MG63 (cell line): ENCODE data around the gene AKAP6. TPM values are rescaled to one million over a fixed set of nuclear protein-coding genes. Genes with fewer than 3 reads are reported as not detected.

ENCODE experiments used
- DNase-seq: peaks from one replicate; pipeline ENCODE4 v3.0.0-alpha.2; 2020
- H3K27me3 ChIP-seq: fragments of 250-450 bp; sonication (Bioruptor Pico); 2 replicates; pipeline ENCODE4 v1.5.1; 2020; ENCODE audit warnings: mild to moderate bottlenecking, moderate library complexity
- H3K36me3 ChIP-seq: fragments of 250-450 bp; sonication (Bioruptor Pico); 2 replicates; pipeline ENCODE4 v1.5.1; 2020; ENCODE audit warnings: mild to moderate bottlenecking, moderate library complexity
- H3K4me3 ChIP-seq: fragments of 250-450 bp; sonication (Bioruptor Pico); 2 replicates; pipeline ENCODE4 v1.5.1; 2020; ENCODE audit warnings: mild to moderate bottlenecking, moderate library complexity
- H3K9me3 ChIP-seq: fragments of 250-450 bp; sonication (Bioruptor Pico); 2 replicates; pipeline ENCODE4 v1.5.1; 2020; ENCODE audit warnings: mild to moderate bottlenecking, moderate library complexity
- total RNA-seq: library from RNA; depleted of rRNA; stranded (reverse); fragments of >200 nt; shearing (Covaris generic); gene quantifications from 2 replicates; pipeline ENCODE4 v1.2.3, GENCODE V29; 2014; ENCODE audit warnings: low replicate concordance

Gene AKAP6
- total RNA-seq, 1 experiment from 2014 or later = 1.7 TPM

DNA sequence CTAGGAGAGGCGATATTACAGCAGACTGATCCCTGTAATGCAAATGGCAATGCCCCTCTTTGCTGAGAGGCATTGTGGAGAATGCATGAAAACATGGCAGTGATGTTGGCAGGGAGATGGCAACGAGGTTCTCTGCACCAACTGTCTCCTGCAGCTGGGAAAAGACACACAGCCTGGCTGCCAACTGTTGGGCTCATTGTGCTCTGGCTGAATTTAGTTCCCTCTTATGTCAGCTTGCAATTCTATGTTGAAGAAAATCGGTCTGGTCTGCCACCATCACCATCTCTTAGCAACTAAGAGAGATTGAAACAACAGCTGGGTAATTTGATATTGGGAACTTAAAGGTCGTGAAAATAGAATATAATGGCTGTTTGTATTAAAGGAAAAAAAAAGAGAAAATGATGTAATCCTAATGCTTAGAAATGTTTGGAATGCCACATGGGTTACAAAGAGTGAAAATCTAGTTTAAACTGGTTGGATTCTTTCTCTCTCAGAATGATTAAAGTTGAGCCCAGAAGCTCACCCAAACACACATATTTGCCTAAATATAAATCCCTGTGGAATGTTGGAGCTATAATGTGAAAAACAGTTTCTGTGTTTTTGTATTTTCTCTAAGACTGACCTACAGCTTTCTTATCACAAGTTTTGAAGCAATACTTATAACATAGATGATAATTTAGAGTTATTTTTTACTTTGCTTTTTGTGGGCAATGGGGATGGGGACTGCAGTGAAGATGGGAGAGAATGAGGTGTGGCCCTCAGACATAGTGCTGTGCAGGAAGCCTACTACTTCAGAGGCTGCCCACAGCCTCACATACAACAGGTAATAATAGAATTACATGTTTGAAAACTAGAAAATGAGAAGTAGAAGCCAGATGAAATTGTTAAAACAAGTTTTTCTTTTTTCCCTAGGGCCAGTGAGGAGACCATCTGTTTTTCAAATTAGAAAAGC lies 143.7 kb downstream of the AKAP6 start:
- peak; percentile 48 for DNase-seq
- Histone ChIP-seq H3K4me3 (no peak overlapping the region), H3K9me3 (no peaks in the 10 kb centered on the region), H3K36me3 (no peaks in the 10 kb centered on the region), H3K27me3 (no peaks in the 10 kb centered on the region)

- H3K36me3 ChIP-seq = no peaks in the 10 kb centered on the region
- H3K9me3 ChIP-seq = no peaks in the 10 kb centered on the region
- peak; percentile 76 for DNase-seq
- H3K4me3 ChIP-seq = no peak overlapping the region
- H3K27me3 ChIP-seq = no peaks in the 10 kb centered on the region
These were observed 144.4 kb downstream of the AKAP6 start for GRCh38 chr14:32473464-32473855.

- H3K27me3 ChIP-seq = no peaks in the 10 kb centered on the region
- no peaks in the 10 kb centered on the region for H3K36me3 ChIP-seq
- no peak for DNase-seq
These were observed 145.5 kb downstream of the AKAP6 start for GRCh38 chr14:32474478-32475195.

DNA sequence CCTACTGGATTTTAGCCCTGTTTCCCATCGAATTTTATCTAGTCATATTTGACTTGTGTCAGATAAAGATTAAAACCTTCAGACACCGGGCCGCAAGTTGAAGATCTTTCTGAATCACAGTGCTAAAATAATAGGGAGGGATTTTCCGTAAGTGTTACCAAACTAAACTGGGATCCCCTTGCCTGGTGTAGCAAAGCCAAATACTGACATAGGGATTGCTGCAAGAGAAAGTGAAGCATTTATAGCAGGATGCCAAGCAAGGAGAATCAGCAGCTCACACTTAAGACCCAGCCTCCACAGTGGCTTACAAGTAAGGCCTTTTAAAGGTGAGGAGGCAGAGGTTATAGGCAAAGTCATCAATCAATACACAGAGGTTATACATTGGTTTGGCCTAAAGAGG lies 147.4 kb downstream of the AKAP6 start:
- no peak for DNase-seq
- H3K36me3 ChIP-seq = no peaks in the 10 kb centered on the region
- H3K27me3 ChIP-seq = no peaks in the 10 kb centered on the region
- no peak overlapping the region for H3K4me3 ChIP-seq
- H3K9me3 ChIP-seq = no peaks in the 10 kb centered on the region

More at GRCh38 chr14:32474478-32475195, 145.5 kb downstream of the AKAP6 start:
- H3K9me3 ChIP-seq = no peaks in the 10 kb centered on the region
- H3K4me3 ChIP-seq = no peak overlapping the region

DNA sequence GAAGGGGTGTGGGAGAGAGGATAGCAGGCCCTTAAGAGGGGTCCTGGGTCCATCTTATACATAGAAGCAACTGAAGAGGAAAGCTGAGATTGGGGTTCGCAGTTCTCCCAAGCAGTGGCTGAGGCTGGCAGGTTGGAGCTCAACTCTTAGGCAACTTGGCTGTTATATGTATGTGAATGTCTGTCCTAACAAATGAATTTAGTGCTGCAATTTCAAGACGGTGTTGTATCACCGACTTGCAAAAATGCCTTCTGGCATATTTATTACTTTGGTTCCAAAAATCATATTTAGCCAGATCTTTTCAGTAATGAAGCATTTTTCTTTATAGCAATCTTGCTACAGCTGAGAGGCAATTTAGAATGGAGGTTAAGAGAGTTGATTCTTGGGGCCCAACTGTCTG lies 148.3 kb downstream of the AKAP6 start:
- DNase-seq = no peak
- no peaks in the 10 kb centered on the region for H3K9me3 ChIP-seq
- H3K4me3 ChIP-seq = no peak overlapping the region
- no peaks in the 10 kb centered on the region for H3K27me3 ChIP-seq
- H3K36me3 ChIP-seq = no peaks in the 10 kb centered on the region

GRCh38 chr14:32478050-32478449 lies 149.0 kb downstream of the AKAP6 start:
- Histone ChIP-seq H3K4me3 (no peak overlapping the region), H3K36me3 (no peaks in the 10 kb centered on the region), H3K9me3 (no peaks in the 10 kb centered on the region), H3K27me3 (no peaks in the 10 kb centered on the region)
- peak; percentile 7 for DNase-seq

DNA sequence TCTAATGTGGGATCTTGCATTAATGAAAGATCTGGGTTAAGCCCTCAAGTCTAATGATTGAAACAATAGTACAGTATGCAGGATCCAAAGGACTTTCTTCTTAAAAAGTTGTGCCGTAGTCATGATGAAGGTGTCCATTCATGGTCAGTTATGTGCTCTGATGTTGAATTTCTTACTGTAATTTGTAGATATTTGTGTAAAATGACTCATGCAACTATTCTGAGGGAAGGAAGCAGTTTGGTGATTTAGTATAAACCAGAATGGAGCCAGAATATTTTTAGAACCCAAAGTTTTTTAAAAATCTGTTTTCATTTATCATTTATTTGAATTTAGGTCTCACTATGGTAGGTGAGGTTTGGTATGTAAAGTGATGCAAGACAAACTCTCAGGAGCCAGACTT lies 151.2 kb downstream of the AKAP6 start:
- Histone ChIP-seq H3K36me3 (no peaks in the 10 kb centered on the region), H3K27me3 (no peaks in the 10 kb centered on the region), H3K4me3 (no peak overlapping the region), H3K9me3 (no peaks in the 10 kb centered on the region)
- DNase-seq = no peak

DNA sequence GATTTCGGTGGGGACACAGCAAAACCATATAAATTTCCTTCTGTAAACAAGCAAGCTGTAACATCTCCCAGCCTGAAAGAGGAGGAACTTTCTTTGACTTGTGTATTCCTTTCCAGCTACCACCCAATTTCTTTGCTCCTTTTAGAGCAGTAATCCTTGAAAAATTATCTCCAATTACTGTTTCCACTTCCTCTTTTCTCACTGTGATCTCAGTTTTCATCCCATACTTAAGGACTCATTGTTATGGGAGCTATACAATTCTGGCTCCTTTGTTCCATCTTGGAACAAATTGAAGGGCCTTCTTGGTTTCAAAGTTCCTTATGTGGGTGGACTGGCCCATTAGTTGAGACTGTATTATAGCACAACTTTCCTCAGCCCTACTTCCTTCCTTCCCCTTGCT lies 152.6 kb downstream of the AKAP6 start:
- DNase-seq = no peak
- Histone ChIP-seq H3K4me3 (no peak overlapping the region), H3K9me3 (no peaks in the 10 kb centered on the region), H3K36me3 (no peaks in the 10 kb centered on the region), H3K27me3 (no peaks in the 10 kb centered on the region)

GRCh38 chr14:32491416-32492016 lies 162.4 kb downstream of the AKAP6 start:
- Histone ChIP-seq H3K4me3 (no peak overlapping the region), H3K27me3 (no peaks in the 10 kb centered on the region), H3K9me3 (no peaks in the 10 kb centered on the region), H3K36me3 (no peaks in the 10 kb centered on the region)
- no peak for DNase-seq

DNA sequence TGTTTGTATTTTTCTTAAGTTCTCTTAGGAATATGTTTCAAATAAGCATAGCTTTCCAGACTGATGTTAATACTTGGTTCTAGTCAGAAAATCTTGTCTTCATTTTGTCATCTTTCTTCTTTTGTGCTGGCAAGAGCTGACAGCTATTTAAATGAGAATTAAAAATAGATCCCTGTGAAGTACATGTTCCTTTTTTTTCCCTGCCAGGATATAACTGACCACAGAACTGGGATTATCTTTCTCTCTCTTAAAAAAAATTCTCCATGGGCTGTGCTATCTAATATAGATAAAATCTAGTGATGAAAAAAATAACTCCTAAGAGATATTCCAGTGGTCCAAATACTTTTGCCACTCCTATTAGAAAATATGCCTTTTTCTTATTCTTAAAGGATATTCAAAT lies 163.4 kb downstream of the AKAP6 start:
- H3K36me3 ChIP-seq = no peaks in the 10 kb centered on the region
- H3K4me3 ChIP-seq = no peak overlapping the region
- no peaks in the 10 kb centered on the region for H3K27me3 ChIP-seq
- H3K9me3 ChIP-seq = no peaks in the 10 kb centered on the region
- no peak for DNase-seq

DNA sequence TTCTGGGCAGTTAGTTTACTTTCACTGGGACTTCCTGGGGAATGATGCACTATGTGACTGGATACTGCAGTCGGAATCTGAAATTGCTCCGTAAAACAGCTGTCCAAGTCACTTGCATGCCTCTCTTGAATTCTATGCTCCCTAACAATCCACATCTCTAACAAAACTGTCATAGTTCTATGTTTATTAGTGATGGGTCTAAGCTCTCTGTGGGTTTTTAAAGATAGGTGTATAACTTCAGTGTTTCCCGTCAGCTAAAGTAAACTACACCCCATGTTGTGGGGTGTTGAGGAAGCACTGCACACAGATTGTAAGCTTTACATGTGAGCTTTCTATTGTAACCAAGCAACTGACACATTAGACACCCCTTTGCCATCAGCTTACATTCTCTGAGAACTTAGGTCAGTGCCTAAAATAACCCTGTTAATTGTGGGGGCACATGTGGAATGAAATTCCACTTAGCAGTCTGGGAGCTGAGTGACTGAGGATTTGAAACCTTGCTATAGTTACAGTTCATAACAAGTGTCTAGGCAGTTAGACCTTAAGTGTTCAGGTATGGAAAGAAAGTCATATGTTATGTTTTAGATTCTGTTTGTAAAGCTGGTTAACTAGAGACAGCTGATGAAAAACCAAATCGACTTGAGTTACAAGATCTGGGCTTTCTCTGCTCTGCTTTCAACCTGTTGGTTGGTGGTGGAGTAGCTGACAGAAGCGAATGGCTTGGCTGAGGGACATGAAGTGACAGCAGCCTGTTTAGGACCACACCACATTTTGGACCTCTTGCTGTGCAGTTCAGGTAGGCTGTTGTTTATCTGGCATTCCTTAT lies 165.7 kb downstream of the AKAP6 start:
- Histone ChIP-seq H3K36me3 (no peaks in the 10 kb centered on the region), H3K4me3 (no peak overlapping the region), H3K9me3 (no peaks in the 10 kb centered on the region), H3K27me3 (no peaks in the 10 kb centered on the region)
- DNase-seq = no peak

DNA sequence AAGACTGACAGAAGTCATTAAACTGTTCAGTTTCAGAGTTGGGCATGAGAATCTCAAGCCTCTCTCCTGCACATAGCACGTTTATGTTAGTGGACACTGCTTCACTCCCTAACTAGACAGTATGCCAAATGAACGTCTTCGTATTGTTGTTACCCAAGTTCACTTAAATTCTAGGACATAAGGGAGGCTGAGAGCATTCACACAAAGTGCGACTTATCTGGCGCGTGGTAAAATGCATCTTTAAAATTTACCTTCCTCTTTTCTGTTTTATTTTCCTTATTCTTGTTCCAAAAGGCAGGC lies 166.3 kb downstream of the AKAP6 start:
- no peaks in the 10 kb centered on the region for H3K36me3 ChIP-seq
- no peaks in the 10 kb centered on the region for H3K27me3 ChIP-seq
- no peak for DNase-seq
- no peaks in the 10 kb centered on the region for H3K9me3 ChIP-seq
- H3K4me3 ChIP-seq = no peak overlapping the region

DNA sequence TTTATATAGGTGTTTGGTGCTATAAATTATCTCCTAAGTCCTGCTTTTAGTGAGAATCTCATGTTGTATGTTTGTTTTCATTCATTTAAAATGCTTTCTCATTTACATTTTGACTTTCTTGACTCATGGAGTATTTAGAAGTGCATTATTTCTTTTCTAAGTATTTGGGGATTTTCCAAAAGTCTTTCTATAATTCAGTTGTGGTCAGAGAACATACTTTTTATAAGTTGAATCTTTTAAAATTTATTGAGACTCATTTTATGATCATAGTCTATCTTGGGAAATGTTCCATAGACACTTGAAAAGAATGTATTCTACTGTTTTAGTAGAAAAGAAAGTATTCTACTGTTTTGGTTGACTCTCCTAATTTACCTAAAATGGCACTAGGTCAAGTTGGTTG lies 168.2 kb downstream of the AKAP6 start:
- DNase-seq = no peak
- H3K27me3 ChIP-seq = no peaks in the 10 kb centered on the region
- H3K36me3 ChIP-seq = no peaks in the 10 kb centered on the region
- no peak overlapping the region for H3K4me3 ChIP-seq
- H3K9me3 ChIP-seq = no peaks in the 10 kb centered on the region

GRCh38 chr14:32507029-32507984 lies 178.2 kb downstream of the AKAP6 start:
- no peaks in the 10 kb centered on the region for H3K36me3 ChIP-seq
- H3K27me3 ChIP-seq = no peaks in the 10 kb centered on the region
- H3K9me3 ChIP-seq = no peaks in the 10 kb centered on the region
- no peak overlapping the region for H3K4me3 ChIP-seq
- peak; percentile 9 for DNase-seq

GRCh38 chr14:32508281-32508680 lies 179.2 kb downstream of the AKAP6 start:
- DNase-seq = no peak
- H3K36me3 ChIP-seq = no peaks in the 10 kb centered on the region
- no peaks in the 10 kb centered on the region for H3K27me3 ChIP-seq
- H3K9me3 ChIP-seq = no peaks in the 10 kb centered on the region
- no peak overlapping the region for H3K4me3 ChIP-seq
